Astrocyte (in vitro differentiated cells and primary cell): Measurements from ENCODE around the gene MRPL55. TPM values are rescaled to one million over a fixed set of nuclear protein-coding genes. Genes with fewer than 3 reads are reported as not detected.

Experiments
- DNase-seq: peaks from one replicate; pipeline ENCODE4 v3.0.0-alpha.2; 2010; ENCODE audit warnings: low read depth
- FAIRE-seq: peaks from 2 replicates; lab custom pipeline; 2011; peaks lifted over from hg19 to GRCh38; lab: Jason Lieb, UNC
- H2AFZ ChIP-seq: 2 replicates; pipeline ENCODE4 v1.6.0; 2012; ENCODE audit warnings: low read depth, low read length, inconsistent platforms
- H3K27ac ChIP-seq: 2 replicates; pipeline ENCODE4 v1.5.1; 2011; ENCODE audit warnings: low read depth, low read length, inconsistent platforms
- H3K27me3 ChIP-seq: 2 replicates; pipeline ENCODE4 v1.6.0; 2011; ENCODE audit warnings: low read length, inconsistent platforms; ENCODE audit not compliant: insufficient read depth
- H3K36me3 ChIP-seq: 2 replicates; pipeline ENCODE4 v1.5.1; 2011; ENCODE audit warnings: low read length, inconsistent platforms; ENCODE audit not compliant: insufficient read depth
- H3K4me1 ChIP-seq: 2 replicates; pipeline ENCODE4 v1.5.1; 2011; ENCODE audit warnings: low read length, inconsistent platforms; ENCODE audit not compliant: insufficient read depth
- H3K4me2 ChIP-seq: 2 replicates; pipeline ENCODE4 v1.6.0; 2012; ENCODE audit warnings: low read length, inconsistent platforms
- H3K4me3 ChIP-seq: 2 replicates; pipeline ENCODE4 v1.5.1; 2011; ENCODE audit warnings: low read depth, mild to moderate bottlenecking, low read length, inconsistent platforms; ENCODE audit not compliant: insufficient read depth
- H3K79me2 ChIP-seq: 2 replicates; pipeline ENCODE4 v1.6.0; 2012; ENCODE audit warnings: mild to moderate bottlenecking, low read length, inconsistent platforms; ENCODE audit not compliant: insufficient read depth
- H3K9ac ChIP-seq: 2 replicates; pipeline ENCODE4 v1.6.0; 2012; ENCODE audit warnings: mild to moderate bottlenecking, low read length, inconsistent platforms
- H3K9me3 ChIP-seq: 2 replicates; pipeline ENCODE4 v1.5.1; 2012; ENCODE audit warnings: low read depth, mild to moderate bottlenecking, low read length, inconsistent platforms; ENCODE audit not compliant: insufficient read depth
- H4K20me1 ChIP-seq: 2 replicates; pipeline ENCODE4 v1.6.0; 2012; ENCODE audit warnings: low read length, inconsistent platforms; ENCODE audit not compliant: insufficient read depth
- H3K27ac Mint-ChIP-seq: one replicate; pipeline ENCODE4 v1.8.0; 2021; ENCODE audit warnings: mild to moderate bottlenecking, mixed read lengths; ENCODE audit not compliant: unreplicated experiment
- H3K27me3 Mint-ChIP-seq: one replicate; pipeline ENCODE4 v1.8.0; 2021; ENCODE audit warnings: low read depth, mixed read lengths; ENCODE audit not compliant: unreplicated experiment
- H3K36me3 Mint-ChIP-seq: one replicate; pipeline ENCODE4 v1.8.0; 2021; ENCODE audit warnings: low read depth, mixed read lengths; ENCODE audit not compliant: unreplicated experiment
- H3K4me1 Mint-ChIP-seq: one replicate; pipeline ENCODE4 v1.8.0; 2021; ENCODE audit warnings: low read depth, mixed read lengths; ENCODE audit not compliant: unreplicated experiment
- H3K4me3 Mint-ChIP-seq: one replicate; pipeline ENCODE4 v1.8.0; 2021; ENCODE audit warnings: mild to moderate bottlenecking, moderate library complexity, mixed read lengths; ENCODE audit not compliant: unreplicated experiment
- H3K9me3 Mint-ChIP-seq: one replicate; pipeline ENCODE4 v1.8.0; 2021; ENCODE audit warnings: mild to moderate bottlenecking, mixed read lengths; ENCODE audit not compliant: unreplicated experiment
- EZH2 ChIP-seq: IDR thresholded peaks from 2 replicates; pipeline ENCODE4 v1.6.1; 2012; ENCODE audit warnings: mild to moderate bottlenecking, low read length, inconsistent platforms; ENCODE audit not compliant: insufficient read depth
- total RNA-seq: library from RNA; stranded (reverse); gene quantifications from 2 replicates; pipeline ENCODE4 v1.2.1, GENCODE V29; 2021
- TF ChIP-seq, protein P1 (sequence below): IDR thresholded peaks from 2 replicates; pipeline ENCODE4 v1.5.1; 2011; ENCODE audit warnings: low read depth, mild to moderate bottlenecking, inconsistent platforms, low read length, moderate library complexity; ENCODE audit not compliant: insufficient read depth

MRPL55 gene
- total RNA-seq, 1 donor from 2014 or later = 50.8 TPM

DNA sequence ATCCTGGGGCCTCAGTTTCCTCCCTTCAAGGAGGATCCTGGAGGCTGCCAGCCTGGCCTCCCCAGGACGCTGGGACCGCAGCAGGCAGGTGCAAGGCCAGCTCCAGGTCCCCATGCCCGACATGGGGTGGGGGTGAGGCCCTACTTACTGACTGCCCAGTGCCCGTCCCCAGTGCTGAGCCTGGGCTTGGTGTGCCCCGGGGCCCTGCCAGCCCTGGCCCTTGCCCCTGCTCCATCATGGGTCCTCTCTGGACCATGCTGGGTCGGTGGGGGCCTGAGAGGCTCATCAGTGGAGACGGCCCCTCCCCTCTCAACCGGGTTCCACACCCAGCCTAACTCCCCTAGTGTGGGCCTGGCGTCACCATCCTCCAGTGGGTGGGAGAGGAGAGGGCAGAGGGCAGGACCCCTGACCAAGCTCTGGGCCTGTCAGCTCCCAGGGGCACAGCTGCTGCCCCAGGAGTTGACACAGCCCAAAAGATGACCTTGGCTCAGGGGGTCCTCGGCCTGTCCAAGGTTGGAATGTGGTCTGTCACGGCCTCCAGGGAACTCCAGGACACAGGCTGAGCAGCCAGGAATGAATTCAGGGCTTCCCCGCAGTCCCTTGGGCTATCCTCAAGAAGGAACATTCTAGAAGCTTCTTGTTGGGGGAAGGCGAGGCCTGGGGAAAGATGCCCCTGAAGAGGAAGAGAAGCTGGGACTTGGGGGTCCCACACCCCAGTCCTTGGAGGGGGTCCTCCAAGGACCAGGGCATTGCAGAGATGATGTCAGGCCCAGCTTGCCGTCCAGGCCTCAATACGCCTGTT, 44.2 kb downstream of the MRPL55 start:
- no peak for DNase-seq
- Histone ChIP-seq H3K36me3 (no peaks in the 10 kb centered on the region), H3K4me1 (peaks cover 3% of the 10 kb centered on the region), H3K4me2 (no peak overlapping the region), H2AFZ (no peak overlapping the region), H3K9me3 (no peaks in the 10 kb centered on the region), H3K27me3 (peaks cover 10% of the 10 kb centered on the region), H3K27ac (no peak overlapping the region), H4K20me1 (no peaks in the 10 kb centered on the region), H3K4me3 (no peak overlapping the region), H3K79me2 (no peaks in the 10 kb centered on the region), H3K9ac (no peak overlapping the region)
- peaks cover 35% of the 10 kb centered on the region for H3K27me3 Mint-ChIP-seq
- H3K4me1 Mint-ChIP-seq = no peaks in the 10 kb centered on the region
- no peak overlapping the region for H3K27ac Mint-ChIP-seq
- H3K9me3 Mint-ChIP-seq = no peaks in the 10 kb centered on the region
- TF ChIP-seq, protein P1, sequence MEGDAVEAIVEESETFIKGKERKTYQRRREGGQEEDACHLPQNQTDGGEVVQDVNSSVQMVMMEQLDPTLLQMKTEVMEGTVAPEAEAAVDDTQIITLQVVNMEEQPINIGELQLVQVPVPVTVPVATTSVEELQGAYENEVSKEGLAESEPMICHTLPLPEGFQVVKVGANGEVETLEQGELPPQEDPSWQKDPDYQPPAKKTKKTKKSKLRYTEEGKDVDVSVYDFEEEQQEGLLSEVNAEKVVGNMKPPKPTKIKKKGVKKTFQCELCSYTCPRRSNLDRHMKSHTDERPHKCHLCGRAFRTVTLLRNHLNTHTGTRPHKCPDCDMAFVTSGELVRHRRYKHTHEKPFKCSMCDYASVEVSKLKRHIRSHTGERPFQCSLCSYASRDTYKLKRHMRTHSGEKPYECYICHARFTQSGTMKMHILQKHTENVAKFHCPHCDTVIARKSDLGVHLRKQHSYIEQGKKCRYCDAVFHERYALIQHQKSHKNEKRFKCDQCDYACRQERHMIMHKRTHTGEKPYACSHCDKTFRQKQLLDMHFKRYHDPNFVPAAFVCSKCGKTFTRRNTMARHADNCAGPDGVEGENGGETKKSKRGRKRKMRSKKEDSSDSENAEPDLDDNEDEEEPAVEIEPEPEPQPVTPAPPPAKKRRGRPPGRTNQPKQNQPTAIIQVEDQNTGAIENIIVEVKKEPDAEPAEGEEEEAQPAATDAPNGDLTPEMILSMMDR = no peak
- TF ChIP-seq EZH2 = no peak
- H3K36me3 Mint-ChIP-seq = no peaks in the 10 kb centered on the region
- no peak for FAIRE-seq
- no peak overlapping the region for H3K4me3 Mint-ChIP-seq

DNA sequence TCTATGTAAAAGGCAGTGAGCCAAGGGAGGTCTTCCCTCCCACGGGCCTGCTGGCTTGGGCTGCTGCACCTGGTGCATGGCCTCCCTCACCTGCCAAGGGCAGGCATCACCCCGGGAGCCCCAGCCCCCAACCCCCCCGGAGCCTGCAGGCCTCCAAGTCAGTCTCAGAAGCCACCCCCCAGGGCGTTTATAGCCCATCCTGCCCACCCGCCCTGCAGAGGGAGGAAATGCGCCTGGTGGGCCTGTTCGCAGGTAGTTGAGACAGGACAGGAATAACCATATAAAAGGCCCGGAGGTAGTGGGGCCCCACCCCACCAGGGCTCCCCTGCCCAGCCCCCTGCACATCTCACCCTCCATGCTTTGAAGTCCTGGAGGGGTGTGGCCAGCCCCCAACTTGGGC, 44.8 kb downstream of the MRPL55 start:
- peaks cover 3% of the 10 kb centered on the region for H3K4me1 ChIP-seq
- no peak overlapping the region for H3K27ac ChIP-seq
- Mint-ChIP-seq H3K27ac (no peak overlapping the region), H3K4me1 (no peaks in the 10 kb centered on the region), H3K36me3 (no peaks in the 10 kb centered on the region), H3K4me3 (no peak overlapping the region), H3K27me3 (peaks cover 39% of the 10 kb centered on the region), H3K9me3 (no peaks in the 10 kb centered on the region)
- H3K27me3 ChIP-seq = peaks cover 15% of the 10 kb centered on the region
- DNase-seq (no peak), FAIRE-seq (no peak)
- TF ChIP-seq EZH2 = no peak
- TF ChIP-seq, protein P1 = no peak
- H4K20me1 ChIP-seq = no peaks in the 10 kb centered on the region
- no peaks in the 10 kb centered on the region for H3K79me2 ChIP-seq
- H3K4me2 ChIP-seq = no peak overlapping the region
- no peak overlapping the region for H3K4me3 ChIP-seq
- H3K9ac ChIP-seq = no peak overlapping the region
- no peaks in the 10 kb centered on the region for H3K9me3 ChIP-seq
- no peaks in the 10 kb centered on the region for H3K36me3 ChIP-seq
- H2AFZ ChIP-seq = no peak overlapping the region
